ENCODE results near the gene DPCD. TPM values are rescaled to one million over a fixed set of nuclear protein-coding genes. Genes with fewer than 3 reads are reported as not detected.

The DPCD gene
- total and polyA plus RNA-seq, 2 experiments from 2014 or later = 161 to 257 TPM

GRCh38 chr10:101565370-101565900, 22.7 kb upstream of the DPCD start:
- Histone ChIP-seq H3K4me3 (no peak overlapping the region), H3K9me3 (ENCODE audit: low read depth) (no peaks in the 10 kb centered on the region), H3K4me1 (ENCODE audit: low read depth) (no peaks in the 10 kb centered on the region), H3K27me3 (peaks cover 3% of the 10 kb centered on the region), H3K27ac (no peak overlapping the region), H3K36me3 (no peaks in the 10 kb centered on the region)
- no peak for DNase-seq (ENCODE audit: low read depth in 1 of 2, low spot score in 1 of 2)
- TF ChIP-seq, protein P1, sequence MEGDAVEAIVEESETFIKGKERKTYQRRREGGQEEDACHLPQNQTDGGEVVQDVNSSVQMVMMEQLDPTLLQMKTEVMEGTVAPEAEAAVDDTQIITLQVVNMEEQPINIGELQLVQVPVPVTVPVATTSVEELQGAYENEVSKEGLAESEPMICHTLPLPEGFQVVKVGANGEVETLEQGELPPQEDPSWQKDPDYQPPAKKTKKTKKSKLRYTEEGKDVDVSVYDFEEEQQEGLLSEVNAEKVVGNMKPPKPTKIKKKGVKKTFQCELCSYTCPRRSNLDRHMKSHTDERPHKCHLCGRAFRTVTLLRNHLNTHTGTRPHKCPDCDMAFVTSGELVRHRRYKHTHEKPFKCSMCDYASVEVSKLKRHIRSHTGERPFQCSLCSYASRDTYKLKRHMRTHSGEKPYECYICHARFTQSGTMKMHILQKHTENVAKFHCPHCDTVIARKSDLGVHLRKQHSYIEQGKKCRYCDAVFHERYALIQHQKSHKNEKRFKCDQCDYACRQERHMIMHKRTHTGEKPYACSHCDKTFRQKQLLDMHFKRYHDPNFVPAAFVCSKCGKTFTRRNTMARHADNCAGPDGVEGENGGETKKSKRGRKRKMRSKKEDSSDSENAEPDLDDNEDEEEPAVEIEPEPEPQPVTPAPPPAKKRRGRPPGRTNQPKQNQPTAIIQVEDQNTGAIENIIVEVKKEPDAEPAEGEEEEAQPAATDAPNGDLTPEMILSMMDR (IDR thresholded peaks at IDR 0.05; ENCODE audit: low read depth, low read length) = no peak

DNA sequence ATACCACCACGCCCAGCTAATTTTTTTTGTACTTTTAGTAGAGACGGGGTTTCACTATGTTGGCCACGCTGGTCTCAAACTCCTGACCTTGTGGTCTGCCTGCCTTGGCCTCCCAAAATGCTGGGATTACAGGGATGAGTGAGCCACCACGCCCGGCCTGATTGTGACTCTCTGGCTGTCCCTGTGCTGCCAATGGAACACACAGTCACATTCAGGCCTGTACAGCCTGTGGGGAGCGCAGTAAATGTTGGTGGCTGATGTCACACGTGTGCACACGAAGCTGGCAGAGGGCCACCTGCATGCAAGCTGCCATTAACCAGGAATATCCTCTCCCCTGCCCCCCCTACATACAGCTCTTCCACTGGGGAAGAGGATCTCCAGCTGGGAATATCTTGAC, 22.2 kb upstream of the DPCD start:
- no peaks in the 10 kb centered on the region for H3K4me1 ChIP-seq (ENCODE audit: low read depth)
- DNase-seq (ENCODE audit: low read depth in 1 of 2, low spot score in 1 of 2) = no peak
- TF ChIP-seq, protein P1 (IDR thresholded peaks at IDR 0.05; ENCODE audit: low read depth, low read length) = no peak
- peaks cover 3% of the 10 kb centered on the region for H3K27me3 ChIP-seq
- H3K27ac ChIP-seq = no peak overlapping the region
- no peaks in the 10 kb centered on the region for H3K36me3 ChIP-seq
- H3K4me3 ChIP-seq = no peak overlapping the region
- no peaks in the 10 kb centered on the region for H3K9me3 ChIP-seq (ENCODE audit: low read depth)

GRCh38 chr10:101566333-101567164, 21.6 kb upstream of the DPCD start:
- TF ChIP-seq, protein P1 (IDR thresholded peaks at IDR 0.05; ENCODE audit: low read depth, low read length) = no peak
- Histone ChIP-seq H3K4me1 (ENCODE audit: low read depth) (no peaks in the 10 kb centered on the region), H3K36me3 (no peaks in the 10 kb centered on the region), H3K9me3 (ENCODE audit: low read depth) (no peaks in the 10 kb centered on the region), H3K4me3 (no peak overlapping the region), H3K27me3 (peaks cover 3% of the 10 kb centered on the region), H3K27ac (no peak overlapping the region)
- DNase-seq (ENCODE audit: low read depth in 1 of 2, low spot score in 1 of 2) = peak; percentile 44 to 59

GRCh38 chr10:101567165-101568006, 20.7 kb upstream of the DPCD start:
- Histone ChIP-seq H3K4me3 (no peak overlapping the region), H3K27ac (no peak overlapping the region), H3K27me3 (peaks cover 3% of the 10 kb centered on the region), H3K9me3 (ENCODE audit: low read depth) (no peaks in the 10 kb centered on the region), H3K4me1 (ENCODE audit: low read depth) (no peaks in the 10 kb centered on the region), H3K36me3 (no peaks in the 10 kb centered on the region)
- DNase-seq (ENCODE audit: low read depth in 1 of 2, low spot score in 1 of 2) = no peak
- TF ChIP-seq, protein P1 (IDR thresholded peaks at IDR 0.05; ENCODE audit: low read depth, low read length) = no peak

DNA sequence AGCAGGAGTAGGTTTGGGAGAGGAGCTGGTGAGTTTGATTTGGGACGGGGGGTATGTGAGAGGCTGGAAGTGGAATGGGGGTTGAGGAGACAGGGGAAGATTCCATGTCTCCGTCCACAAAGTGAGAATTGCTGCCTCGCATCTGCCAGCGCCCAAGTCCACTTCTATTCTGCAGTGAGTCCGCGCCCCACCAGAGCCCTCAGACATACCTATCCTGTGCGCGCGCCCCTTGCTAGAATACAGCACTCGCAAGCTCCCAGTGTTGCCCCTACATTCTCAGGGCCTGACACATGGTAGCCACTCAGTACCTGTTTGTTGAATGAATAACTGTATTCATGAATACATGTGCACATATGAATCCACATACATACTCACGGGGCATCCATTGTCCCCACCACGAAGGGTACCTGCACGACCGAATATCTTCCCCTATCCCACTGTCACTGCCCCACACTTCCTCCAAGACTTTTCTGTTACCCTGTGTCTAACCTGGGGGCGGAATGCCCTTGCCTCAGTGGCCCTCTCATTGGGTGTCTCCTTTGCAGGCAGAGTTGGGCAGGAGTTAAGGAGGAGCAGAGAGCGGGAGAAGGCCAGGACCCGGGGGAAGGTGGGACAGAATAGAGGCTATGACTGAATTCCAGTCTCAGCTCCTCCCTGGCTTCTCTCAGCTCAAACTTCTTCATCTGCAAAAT, 19.9 kb upstream of the DPCD start:
- Histone ChIP-seq H3K27ac (no peak overlapping the region), H3K4me1 (ENCODE audit: low read depth) (no peaks in the 10 kb centered on the region), H3K36me3 (no peaks in the 10 kb centered on the region), H3K27me3 (peaks cover 3% of the 10 kb centered on the region), H3K9me3 (ENCODE audit: low read depth) (no peaks in the 10 kb centered on the region), H3K4me3 (no peak overlapping the region)
- TF ChIP-seq, protein P1 (IDR thresholded peaks at IDR 0.05; ENCODE audit: low read depth, low read length) = no peak
- no peak for DNase-seq (ENCODE audit: low read depth in 1 of 2, low spot score in 1 of 2)

All from cardiac muscle cell (in vitro differentiated cells and primary cell).